ENCODE data around the gene MBP.

Gene MBP

GRCh38 chr18:77008576-77009315 is 123.8 kb downstream of the MBP start:
- no peak for DNase-seq (ENCODE audit: low read depth in 2 of 2, low spot score in 1 of 2)

GRCh38 chr18:77008006-77008405 is 124.6 kb downstream of the MBP start:
- DNase-seq (ENCODE audit: low read depth in 2 of 2, low spot score in 1 of 2) = no peak

DNA sequence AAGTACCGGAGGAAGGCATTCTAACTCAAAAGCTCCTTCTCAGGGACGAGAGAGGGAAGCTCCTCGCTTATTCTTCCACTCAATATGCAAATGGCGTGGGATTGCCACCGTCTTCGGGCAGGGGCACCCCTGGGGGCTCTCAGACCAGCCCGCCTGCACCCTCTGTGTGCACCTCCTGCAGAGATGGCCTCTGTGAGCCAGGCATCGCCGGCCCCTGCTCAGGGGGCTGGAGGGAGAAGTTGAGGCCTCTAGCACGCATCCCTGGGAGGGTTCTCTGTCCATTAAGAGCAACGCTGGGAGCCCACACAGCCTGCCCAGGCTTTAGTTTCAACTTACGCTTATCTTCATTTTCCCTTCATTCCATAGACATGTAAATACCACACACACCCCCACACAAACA is 125.3 kb downstream of the MBP start:
- DNase-seq (ENCODE audit: low read depth in 2 of 2, low spot score in 1 of 2) = no peak

DNA sequence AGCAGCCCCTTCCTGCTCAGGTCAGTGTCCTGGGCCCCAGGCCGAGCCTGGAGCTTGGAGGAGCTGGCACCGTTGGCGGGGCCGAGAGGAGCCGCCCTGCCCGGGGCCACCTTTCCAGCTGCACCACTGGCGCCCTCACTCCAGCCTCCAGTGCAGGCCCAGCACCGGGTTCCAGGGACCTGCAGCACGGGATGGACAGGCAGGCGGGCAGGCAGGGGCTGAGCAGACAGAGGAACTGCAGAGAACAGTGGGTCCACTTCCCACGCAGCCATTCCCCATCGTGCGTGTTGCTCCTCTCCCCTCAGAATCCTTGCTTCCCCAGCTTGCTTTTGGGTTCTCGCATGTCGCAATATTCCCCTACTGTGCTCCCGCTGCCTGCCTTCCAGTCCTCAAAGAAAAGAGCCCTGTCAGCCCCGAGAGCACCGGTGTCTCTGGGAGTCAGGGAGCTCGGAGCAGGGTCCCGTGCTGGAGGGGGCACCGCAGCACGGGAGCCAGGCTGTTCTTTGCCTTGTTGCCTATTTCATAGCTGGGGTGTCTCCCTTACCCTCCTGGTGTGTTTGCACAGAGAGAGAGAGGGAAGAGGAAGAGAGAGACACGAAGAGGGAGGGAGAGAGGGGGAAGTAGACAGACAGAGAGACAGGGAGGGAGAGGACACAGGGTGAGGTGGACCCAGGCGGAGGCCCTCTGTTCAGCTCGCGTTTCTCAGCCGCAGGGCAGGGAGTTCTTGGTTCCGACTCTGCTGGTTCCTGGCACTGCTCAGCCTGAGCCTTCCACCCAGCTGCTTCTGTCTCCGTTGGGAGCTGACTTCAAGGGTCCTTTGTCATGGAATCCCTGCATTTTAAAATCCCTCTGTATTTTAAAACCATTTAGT is 126.0 kb downstream of the MBP start:
- DNase-seq (ENCODE audit: low read depth in 2 of 2, low spot score in 1 of 2) = no peak

- DNase-seq (ENCODE audit: low read depth in 2 of 2, low spot score in 1 of 2) = no peak
Measured at GRCh38 chr18:77005651-77006195, 126.9 kb downstream of the MBP start.

DNA sequence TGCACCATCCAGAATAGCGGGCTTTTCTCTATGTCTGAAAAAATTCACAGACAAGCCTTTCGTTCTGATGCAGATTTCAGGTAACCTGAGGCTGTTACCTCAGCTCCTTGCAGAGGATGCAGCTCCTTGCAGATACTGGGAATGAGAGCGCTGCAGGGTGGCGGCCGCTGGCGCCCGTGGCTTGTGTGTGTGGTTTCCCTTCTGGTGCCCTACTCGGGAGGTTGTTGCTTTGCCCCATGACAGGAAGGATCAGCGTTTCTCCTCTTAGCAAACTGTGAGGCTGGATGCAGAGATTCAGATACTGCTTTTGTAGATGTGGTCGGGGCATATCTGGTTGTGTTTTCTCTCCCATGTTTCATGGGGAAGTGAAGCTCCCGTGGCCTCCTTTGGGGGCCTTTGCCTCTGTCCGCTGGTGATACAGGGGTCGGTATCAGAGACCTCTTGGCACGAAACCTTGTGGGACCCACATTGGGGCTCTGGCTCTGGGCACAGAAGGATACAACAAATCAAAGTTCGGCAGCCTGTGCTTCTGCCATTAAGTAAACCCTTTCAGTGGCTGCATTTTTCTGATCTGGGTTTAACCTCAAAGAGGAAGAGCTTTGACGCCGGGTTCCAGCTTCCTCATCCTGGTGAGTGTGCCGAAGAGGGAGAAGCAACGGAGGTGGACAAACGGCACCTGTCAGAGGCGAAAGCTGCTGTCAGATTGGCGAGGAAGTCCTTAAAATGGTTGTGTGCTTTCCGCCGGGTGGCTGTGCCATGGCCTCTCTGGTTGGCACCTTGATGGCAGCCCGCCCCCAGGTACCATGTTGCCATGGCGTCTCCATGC is 127.8 kb downstream of the MBP start:
- no peak for DNase-seq (ENCODE audit: low read depth in 2 of 2, low spot score in 1 of 2)

GRCh38 chr18:77003316-77003715 is 129.3 kb downstream of the MBP start:
- DNase-seq (ENCODE audit: low read depth in 2 of 2, low spot score in 1 of 2) = no peak

GRCh38 chr18:77002496-77002895 is 130.1 kb downstream of the MBP start:
- no peak for DNase-seq (ENCODE audit: low read depth in 2 of 2, low spot score in 1 of 2)

DNA sequence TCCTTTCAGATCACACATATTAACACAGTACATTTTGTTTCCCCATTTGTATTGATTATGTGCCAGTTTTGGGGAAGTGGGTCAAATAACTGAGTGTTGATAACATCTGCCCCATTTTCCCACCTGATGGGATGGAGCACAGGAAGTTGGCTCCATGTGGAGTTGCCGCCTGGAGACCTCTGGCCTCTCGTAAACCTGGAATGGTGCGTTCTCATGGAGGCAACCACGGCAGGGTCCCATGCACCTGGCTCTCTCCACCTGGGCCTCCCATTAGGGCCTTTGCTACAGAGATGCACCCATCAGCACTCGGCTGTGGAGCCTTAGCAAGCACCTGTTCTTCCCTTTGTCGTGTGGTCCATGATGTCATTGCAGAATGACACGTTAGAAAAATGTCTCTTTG is 130.6 kb downstream of the MBP start:
- DNase-seq (ENCODE audit: low read depth in 2 of 2, low spot score in 1 of 2) = no peak

DNA sequence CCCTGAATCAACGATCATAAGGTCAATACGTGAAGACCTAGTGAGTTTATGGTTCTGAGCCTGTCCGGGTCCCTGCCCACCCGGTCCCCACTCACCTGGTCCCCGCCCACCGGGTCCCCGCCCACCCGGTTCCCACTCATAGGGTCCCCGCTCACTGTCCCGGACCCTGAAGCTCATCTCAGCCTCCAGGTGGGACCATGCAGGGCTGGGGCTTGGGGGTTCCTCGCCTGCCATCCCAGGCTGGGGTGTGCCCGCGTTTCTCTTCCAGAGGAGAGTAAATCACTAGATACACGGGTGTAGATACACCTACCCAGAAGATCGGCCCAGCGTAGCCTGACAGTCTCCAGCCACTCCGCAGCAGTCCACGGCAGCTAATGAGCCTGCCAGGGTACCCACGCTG is 131.5 kb downstream of the MBP start:
- no peak for DNase-seq (ENCODE audit: low read depth in 2 of 2, low spot score in 1 of 2)

DNA sequence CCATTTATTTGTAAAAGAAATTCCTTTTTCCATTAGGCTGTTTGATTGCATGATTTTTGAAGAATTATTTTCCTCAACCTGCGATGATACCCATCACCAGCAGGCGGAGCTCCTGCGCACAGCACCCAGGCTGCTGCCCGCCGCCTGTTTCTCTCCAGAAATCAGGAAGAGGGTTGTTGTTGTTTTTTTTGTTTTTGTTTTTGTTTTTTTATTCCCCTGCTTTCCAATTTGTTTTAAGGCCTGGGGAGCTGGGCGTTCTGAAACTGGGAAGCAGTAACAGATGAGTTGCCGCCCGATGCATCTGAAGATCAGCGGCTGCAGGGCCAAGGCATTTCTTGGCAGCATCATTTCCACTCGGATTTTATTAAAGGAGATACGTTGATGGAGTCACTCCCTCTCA is 132.1 kb downstream of the MBP start:
- peak in 1 of 2 donors; percentile 26 for DNase-seq (ENCODE audit: low read depth in 2 of 2, low spot score in 1 of 2)

GRCh38 chr18:76999077-76999476 is 133.5 kb downstream of the MBP start:
- DNase-seq (ENCODE audit: low read depth in 2 of 2, low spot score in 1 of 2) = no peak

DNA sequence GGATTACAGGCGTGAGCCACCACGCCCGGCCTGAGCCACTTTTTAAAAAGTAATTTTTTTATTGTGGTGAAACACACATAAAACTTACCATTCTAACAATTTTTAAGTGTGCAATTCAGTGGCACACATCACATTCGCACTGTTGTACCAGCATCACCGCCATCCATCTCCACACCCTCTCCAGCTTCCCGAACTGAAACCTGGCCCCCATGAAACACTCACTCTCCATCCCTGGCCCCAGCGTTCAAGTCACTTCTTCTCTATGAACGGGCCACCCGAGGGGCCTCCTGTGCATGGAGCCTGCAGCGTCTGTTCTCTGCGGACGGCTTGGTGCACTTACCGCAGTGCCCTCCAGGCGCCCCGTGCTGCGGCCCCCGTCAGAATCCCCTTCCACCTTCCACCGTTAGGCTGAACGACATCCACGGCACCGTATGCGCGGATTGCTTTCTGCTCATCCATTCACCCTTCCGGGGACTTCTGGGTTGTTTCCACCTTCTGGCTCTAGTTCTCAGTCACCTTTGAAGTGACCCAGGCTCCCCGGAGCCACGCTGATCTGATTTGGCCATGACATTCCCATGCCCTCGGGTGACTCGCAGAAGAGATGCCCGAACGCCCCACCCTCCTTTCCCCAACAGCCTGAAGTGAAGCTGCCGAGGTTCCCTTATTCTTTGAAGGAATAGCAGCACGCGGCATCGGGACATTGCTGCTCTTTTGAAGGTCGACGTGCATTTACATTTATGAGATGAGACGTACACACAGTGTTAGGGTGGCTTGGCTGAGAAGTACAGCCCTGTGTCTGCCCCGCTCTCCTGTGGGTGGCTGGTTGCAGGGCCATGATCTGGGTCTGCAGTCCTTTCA is 134.4 kb downstream of the MBP start:
- no peak for DNase-seq (ENCODE audit: low read depth in 2 of 2, low spot score in 1 of 2)

GRCh38 chr18:76996429-76996828 is 136.2 kb downstream of the MBP start:
- DNase-seq (ENCODE audit: low read depth in 2 of 2, low spot score in 1 of 2) = no peak

GRCh38 chr18:76995896-76996295 is 136.7 kb downstream of the MBP start:
- DNase-seq (ENCODE audit: low read depth in 2 of 2, low spot score in 1 of 2) = no peak

GRCh38 chr18:76994086-76994654 is 138.4 kb downstream of the MBP start:
- no peak for DNase-seq (ENCODE audit: low read depth in 2 of 2, low spot score in 1 of 2)

DNA sequence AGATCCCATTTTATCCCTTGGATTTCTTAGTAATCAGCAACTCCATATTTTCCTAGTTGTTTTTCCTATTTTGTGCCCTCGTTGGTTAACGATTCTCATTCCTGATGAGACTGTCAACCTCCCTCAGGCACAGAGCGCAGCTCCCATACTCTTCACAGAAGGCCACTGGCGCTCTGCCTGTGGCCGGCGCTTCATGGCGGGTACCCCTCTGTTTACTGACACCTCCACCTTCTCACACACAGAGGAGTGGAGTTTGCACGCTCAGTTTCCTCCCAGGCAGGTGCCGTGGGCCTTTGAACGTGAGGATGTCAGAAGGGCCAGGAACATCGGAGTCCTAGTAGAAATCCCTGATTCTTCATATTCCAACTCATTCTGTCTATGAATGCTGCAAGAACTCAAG is 139.0 kb downstream of the MBP start:
- DNase-seq (ENCODE audit: low read depth in 2 of 2, low spot score in 1 of 2) = no peak

DNA sequence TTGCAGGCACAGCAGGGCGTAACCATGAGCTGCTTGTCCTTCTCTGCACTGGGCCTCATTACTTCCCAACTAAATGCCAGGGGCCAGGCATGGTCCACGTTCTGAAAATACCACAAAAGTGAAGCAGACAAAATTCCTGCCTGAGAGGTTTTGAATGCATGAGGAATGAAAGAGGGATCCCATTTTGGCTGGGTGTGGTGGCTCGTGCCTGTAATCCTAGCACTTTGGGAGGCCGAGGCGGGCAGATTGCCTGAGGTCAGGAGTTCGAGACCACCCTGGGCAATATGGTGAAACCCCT is 139.5 kb downstream of the MBP start:
- no peak for DNase-seq (ENCODE audit: low read depth in 2 of 2, low spot score in 1 of 2)

GRCh38 chr18:76992226-76993084 is 140.1 kb downstream of the MBP start:
- DNase-seq (ENCODE audit: low read depth in 2 of 2, low spot score in 1 of 2) = no peak

All from stimulated activated CD8-positive, alpha-beta memory T cell treated with anti-CD3 and anti-CD28 coated beads, Interleukin-4, amount 100 ng/mL, for 4 hours (primary cell).